MV-4-11 (cell line): ENCODE results near the gene TEPSIN.

Experiments used
- DNase-seq: peaks from one replicate; lab custom pipeline; 2025; lab: John Stamatoyannopoulos, UW

The TEPSIN gene

DNA sequence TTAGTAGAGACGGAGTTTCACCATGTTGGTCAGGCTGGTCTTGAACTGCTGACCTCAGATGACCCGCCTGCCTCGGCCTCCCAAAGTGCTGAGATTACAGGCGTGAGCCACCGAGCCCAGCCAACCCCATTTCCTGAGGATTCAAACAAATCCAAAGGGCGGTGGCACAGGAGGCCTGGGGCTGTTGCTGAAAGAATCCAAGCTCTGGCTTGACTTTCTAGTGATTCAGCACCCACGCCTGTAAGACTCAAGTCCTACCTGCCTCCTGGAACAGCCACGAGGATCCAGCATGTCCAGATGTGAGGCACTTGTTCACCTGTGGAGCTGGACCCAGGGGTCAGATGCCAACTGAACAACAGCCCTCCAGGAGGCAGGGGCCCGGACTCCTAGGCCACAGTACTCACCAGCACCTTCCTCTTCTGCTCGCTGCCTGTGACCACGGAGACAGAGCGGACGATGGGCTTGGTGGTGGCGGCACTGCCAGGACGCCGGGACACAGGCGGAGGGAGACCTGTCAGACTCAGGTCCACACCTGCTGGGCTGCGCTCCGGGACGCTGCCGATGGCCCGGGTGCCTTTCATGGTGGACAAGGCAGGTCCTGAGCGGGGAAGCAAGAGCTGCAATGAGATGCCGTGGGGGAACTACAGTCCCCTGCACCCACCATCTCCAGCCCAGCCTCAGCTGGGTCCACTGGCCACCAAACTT is 19.2 kb downstream of the TEPSIN start:
- DNase-seq, result no peak

DNA sequence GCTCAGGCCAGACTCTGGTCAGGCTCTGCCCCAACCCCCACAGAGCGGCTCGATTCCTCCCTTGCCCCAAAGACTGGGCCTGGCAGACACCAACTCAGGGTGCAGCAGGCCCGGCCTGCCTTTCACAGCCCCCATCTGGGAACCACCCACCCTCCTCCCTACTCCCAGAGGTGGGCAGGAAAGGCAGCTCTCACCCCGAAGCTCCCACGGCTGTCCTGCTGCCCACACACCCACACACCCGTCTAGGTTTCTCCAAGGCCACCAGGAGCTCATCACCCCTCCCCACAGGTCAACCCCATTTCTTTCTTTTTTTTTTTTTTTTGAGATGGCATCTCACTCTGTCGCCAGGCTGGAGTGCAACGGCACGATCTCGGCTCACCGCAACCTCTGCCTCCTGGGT is 19.9 kb downstream of the TEPSIN start:
- no peak for DNase-seq

DNA sequence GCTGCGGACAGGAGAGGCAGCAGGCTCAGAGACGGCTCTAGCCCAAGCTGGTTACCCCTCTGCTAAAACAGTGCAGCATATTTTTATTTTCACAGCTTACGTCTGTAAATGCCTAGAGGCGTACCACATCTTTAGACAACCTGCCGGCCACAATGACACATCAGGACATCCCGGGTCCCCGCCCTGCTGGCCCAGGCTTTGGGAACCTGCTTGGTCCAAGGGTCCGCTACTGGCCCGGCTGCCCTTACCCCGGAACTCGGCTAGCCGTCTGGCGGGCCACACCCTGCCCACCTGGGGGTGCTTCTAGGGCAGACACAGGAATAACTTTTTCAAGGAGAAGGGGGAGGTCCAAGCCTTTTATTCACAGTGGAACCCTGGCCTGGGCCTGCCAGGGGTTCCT is 20.4 kb downstream of the TEPSIN start:
- no peak for DNase-seq

DNA sequence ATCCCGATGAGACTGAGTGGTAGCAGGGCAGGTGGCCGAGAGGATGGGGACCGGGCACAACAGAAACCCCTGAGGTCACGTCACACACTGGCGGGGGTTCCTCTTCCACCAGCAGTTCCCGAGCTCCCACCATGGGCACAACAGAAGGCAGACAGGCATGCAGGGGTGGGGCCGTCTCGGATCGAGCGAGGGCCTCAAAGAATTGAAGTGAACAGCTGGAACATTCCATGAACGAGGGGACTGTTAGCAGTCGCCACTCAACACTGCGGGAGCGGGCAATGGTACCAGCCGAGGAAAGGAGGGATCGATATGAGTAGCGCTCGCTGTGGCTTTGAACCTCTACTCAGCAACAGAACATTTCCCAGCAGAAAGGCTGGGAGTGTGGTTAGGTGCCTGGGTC is 21.4 kb downstream of the TEPSIN start:
- peak; percentile 3 for DNase-seq

DNA sequence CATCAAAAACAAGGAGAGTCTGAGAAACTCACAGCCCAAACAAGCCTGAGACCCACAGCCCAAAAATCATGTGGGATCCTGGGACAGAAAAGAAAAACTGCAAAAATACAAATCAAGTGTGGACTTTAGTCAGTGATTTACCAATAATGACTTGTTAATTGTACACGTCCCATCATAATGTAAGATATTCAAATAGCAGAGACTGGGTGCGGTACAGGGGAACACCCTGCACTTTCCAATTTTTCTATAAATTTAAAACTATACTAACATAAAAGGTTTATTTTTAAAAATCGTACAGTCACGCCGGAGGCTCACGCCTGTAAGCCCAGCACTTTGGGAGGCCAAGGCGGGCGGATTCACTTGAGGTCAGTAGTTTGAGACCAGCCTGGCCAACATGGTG is 24.9 kb downstream of the TEPSIN start:
- DNase-seq, result no peak

DNA sequence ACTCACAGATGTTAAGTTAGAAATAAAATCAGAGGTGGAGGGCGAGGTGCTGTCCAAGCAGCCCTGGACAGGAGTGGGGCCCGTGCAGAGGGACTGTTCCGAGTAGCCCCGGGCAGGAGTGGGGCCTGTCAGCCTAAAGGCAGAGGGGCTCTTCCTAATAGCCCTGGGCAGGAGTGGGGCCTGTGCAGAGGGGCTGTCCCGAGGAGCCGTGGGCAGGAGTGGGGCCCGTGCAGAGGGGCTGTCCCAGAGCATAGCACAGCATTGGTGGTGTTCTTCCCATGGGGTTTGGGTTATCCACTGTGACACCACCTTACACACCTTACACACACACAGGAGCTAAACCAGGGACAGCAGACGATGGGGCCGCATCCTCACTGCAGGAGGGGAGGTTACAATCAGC is 26.5 kb downstream of the TEPSIN start:
- no peak for DNase-seq

DNA sequence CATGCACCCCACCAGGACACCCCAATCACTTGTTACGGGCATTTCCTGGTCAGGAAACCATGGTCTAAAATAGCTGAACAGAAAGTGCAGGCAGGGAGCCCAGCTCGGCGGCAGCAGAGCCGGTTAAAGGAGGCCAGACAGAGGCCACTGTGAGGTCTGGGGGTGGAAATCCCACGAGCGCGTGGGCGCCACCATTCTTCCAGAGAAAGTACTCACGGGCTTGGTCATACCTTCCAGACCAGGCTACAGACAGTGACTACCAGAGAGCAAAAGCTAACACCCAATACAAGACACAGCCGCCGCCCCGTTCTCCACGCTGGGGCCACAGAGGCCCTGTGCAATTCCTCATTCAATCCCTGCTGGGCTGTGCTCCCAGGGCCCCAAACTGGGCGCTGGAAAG is 28.0 kb downstream of the TEPSIN start:
- DNase-seq, result peak; percentile 9

DNA sequence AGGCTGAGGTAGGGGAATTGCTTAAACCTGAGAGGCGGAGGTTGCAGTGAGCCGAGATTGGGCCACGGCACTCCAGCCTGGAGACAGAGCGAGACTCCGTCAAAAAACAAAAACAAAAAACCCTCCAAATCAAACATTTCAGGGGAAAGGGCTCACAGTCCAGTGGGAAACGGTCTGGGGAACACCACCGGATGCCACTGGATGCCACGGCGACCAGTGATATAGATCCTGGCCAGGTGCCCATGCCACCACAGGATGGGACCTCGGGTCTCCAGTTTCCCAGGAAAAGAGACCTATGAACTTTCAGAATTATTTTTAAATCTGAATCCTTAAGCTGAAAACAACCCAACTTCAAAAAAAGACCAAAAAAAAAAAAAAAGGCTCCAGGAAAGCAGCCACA is 28.4 kb downstream of the TEPSIN start:
- DNase-seq, result no peak

DNA sequence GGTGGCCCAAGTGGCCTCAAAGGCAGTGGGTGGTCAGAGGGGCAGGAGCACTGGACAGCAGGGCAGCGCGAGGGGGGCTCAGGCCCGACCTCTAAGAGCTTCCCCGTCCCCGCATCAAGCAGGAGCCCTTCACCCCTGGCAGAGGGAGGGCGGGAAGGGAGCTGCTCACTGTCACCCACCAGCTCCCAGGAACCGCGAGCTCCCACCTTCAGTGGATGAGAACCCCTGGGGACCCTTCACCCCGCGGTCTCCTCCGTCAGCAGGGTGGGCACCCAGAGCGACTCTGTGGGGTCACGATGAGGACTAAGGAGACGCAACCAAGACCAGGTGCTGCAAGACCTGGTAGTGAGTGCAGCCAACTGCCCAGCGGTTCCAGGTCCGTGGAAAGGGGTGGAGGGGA is 29.7 kb downstream of the TEPSIN start:
- DNase-seq, result no peak

DNA sequence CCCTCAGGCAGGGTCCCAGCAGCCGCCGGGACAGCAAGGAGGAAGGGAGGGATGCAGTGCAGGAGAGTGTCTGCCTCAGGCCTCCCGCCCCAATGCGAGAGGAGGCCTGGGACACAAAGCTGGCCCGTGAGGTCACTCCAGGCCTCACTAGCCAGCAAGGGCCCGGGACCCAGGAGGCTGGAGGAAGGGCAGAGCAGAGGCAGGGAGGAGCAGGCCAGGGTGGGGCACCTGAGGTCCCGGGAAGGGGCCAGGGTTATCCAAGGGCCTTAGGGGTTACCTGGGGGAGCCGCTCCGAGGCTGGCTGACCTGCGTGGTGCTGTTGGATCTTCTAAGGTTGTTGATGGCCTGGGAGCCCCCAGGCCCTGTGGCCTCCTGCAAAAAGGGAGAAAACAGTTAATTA is 30.2 kb downstream of the TEPSIN start:
- DNase-seq, result no peak

DNA sequence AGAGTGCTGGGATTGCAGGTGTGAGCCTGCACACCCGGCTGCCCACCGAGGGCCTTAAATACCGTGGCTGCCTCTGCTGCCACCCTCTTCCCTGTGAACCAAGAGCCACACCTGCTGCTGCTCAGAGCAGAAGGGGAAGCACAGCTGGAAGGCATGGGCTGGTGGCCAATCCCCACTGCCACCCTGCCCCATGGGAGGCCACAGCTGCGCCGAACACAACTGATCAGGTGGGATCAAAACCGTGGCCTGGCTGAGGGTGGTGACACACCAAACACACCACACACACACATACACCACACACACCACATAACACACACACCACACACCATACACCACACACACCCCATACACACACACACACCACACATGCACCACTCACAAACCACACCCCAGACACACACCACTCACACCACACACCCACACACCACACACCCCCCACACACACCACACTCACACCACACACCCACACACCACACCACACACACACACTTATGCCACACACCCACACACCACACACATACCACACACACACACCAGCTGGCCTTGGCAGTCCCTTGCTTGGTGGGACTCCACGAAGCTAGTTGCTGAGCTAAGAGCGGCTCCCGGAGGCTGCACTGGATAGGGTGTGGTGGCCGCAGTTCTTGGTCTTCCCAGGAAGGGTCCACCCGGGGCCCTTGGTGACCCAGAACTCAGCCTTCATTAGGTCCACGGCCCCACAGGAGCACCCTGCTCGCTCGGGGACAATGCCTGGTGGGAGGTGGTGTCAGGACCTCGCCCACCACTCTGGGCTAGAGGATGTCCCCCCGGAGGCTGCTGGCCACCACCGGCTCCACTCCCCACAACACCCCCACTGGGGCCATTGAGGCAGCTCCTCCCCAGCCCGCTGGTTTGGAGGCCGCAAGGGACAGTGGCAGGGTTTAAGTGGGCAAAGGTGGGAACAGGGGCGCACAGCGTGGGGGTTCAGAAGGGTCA is 31.0 kb downstream of the TEPSIN start:
- DNase-seq, result peak; percentile 50

DNA sequence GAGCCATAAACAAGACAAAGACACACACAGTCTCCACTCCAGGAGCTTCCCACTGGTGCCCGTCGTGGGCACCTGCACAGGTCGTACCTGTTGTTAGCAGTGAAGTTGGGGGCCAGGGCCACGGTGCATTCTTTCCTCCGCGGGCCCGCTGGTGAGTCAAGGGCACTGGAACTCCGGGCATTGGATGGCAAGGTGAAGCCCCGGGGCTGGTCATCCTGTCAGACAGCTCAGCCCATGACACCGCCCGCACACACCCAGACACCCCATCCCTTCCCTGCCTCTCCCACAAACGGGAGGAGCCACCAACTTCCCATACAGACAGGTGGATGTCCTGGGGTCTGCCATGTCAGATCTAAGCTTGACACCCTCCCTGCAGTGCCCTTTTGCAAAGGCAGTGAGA is 32.2 kb downstream of the TEPSIN start:
- DNase-seq, result no peak

DNA sequence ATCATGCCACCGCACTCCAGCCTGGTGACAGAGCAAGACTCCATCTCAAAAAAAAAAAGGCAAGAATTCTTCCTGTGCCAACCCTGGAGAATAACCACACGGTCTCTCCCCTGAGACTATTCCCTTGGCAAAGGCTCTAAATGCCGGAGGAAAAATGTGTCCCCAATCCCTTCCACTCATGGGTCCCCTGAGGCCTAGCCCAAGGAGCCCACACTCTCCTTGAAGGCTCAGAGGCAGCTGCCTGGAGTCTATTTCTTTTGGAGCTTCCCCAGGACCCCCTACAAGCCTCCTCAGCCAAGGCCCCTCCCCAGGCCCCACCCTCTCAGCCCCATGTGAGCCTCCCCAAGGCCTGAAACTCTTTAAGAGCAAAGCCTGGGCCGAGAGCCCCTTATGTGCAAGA is 32.7 kb downstream of the TEPSIN start:
- no peak for DNase-seq

DNA sequence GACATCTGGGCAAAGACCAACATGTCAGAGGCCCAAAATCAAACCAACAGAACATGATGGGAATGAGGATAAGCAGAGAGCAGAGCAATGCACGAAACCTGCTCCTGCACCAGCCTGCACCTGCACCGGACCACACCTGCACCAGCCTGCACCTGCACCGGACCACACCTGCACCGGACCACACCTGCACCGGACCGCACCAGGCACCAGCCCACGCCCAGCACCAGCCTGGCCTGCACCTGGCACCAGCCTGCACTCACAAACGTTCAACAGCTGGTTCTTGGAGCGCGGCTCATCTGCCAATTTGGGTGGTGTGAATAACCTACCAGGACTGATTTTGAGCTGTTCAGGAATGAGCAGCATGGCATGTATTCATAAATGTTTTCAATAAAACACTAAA is 34.3 kb downstream of the TEPSIN start:
- no peak for DNase-seq

DNA sequence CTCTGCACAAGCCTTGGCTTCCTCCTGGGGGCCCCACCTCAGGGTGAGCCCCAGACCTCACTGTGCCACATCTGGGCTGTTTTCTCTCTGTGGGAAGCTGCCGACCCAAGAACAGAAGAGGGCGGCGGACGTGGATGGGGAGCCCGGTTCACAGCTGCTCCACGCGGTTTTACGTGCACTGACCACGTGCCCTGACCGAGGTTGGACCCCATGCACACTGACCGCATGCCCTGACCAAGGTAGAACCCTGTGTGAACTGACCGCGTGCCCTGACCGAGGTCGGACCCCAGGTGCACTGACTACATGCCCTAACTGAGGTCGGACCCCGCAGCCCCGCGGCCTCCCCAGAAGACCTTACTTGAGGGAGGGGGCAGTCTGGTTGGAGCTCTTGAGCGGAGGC is 35.7 kb downstream of the TEPSIN start:
- no peak for DNase-seq

DNA sequence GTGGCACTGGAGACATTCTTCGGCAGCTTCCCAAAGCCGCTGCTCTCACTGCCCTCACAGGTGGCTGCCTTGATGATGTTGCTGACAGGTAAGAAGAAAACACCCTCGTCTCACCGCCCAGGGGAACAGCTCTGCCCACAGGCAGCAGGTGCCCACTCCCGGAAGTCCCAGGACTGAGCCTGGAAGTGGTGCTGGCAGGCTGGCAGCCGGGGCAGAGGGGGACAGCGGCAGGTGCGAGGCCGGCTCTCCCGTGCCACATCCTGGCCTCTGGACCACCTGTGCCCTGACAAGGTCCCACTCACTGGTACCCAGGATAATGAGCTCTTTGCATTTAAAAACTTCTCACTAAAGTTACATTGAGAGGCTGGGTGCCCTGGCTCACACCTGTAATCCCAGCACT is 36.5 kb downstream of the TEPSIN start:
- DNase-seq, result no peak

DNA sequence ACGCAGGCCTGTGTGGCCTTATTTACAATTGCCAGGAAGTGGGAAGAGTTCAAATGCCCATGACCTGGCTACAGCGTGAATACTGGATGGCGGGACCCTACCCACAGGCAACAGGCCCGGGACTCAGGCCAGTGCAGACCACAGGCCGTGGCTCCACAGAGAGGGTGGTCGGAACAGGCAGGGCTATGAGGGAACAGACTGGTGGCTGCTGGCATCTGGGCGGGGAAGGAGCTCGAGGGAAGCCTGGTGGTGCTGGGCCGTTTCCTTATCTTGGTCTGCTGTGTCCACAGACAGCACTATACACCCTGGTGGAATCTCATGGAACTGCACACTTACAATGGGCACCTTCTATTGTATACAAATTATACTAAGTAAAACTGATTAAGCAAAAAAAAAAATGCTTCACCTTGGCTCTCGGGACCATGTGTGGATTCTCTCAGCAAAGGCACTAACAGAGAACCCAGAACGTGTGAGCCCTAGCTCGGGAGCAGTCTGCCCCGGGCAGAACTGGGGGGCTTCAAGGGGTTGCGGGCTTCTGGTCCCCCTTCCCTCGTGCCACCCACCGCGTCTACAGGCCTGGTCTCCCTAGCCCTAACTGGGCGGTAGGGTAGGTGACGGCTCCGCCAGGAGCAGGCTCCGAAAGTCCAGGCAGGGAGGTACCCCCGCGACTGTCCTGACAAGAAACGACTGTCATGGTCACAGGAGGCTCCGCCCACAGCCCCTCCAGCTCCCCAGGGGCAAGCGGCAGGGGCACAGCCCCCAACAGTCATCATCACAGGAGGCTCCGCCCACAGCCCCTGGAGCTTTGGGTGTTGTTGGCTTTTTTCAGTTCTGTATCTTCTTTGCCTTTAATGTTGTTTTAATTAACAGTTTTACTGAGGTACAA is 37.9 kb downstream of the TEPSIN start:
- peak; percentile 73 for DNase-seq

DNA sequence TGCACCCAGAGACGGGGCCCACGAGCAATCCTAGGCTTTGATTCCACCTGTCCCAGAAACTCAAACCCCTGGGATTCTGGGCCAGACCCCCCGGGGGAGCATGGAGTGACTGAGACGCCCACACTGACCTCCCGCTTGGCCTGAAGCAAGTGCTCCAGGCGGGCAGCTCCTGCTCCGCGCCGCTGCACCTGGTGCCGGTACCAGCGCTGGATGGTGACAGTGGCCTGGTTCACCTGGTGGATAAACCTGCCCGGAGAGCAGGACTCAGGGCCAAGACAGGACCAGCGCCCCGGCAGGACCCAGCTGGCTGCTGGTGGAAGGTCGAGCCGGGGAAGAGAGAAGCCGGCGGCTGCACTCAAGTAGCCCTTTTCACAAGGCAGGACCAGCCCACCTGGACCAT is 38.7 kb downstream of the TEPSIN start:
- no peak for DNase-seq

DNA sequence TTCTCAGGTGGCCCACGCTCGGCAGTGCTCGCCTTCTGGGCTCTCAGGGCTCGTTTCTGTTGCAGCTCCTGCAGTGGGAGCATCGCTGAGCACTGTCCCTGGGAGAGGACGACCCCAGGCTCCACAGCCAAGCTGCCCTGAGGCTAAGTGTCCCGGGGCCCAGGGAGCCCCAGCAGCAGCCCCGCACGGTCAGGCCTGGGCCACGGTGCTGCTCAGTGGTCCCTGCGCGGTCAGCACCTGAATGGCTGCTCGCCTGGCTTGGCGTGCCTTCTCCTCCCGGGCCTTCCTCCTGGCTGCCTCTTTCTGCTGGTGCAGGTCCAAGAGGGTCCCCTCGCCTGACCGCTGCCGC is 39.4 kb downstream of the TEPSIN start:
- no peak for DNase-seq

DNA sequence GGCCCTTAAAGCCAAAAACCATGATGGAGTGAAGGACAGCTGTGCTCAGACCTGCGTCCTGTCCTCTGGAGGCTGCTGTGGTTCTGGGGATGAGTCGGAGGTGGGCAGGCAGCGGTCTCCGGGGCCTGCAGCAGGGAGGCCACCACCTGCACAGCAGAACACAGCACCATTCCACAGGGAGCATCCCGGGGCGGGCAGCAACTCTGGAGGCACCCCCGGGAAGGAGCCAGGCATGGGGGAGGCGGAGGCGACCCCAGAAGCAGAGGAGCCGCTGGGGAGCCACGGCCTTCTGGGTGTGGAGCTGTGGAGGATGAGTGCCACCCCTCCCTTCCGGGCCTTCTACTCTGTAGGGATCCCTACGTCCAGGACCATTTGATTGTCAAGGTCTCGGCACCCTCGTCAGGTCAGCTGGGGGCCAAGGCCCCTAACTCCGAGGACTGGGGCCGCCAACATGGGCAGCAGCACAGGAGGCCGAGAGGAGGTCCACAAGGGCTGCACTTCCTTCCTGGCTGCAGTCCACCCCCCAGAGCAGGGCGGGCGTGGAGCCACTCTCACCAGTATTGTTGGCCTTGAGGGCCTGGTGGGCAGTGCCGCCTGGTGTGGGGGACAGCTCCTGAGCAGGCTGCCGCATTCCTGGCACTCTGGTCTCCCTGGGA is 39.9 kb downstream of the TEPSIN start:
- DNase-seq, result no peak

DNA sequence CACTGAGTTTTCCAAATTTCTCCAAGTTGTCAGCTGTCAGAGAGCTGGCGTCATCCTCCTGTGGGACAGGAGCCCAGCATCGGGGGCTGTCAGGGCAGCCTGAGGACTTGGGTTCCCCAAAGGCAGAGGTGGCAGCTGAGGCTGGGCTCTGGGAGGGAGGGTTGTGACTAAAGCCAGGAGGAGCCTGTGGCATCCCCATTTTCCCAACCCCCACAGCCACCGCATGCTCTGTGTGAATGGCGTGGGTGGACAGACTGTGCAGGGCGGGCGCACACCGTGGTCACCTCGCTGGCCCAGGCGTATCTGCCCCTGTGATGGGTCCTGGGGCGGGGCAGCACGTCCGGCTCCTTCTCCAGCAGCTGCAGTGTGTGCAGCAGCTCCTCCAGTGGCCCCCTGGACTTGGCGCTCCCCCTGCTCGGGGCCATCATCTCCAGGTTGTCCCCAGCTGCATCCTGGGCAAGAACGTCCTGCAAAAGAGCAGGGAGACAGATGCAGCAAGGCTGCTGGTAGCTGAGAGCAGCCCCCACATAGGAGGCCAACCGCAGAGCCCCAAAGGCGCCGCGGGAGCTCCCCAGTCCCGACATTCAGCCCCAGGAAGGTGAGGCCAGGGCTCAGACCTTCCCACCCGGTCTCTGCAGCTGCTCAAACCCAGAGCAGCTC is 40.9 kb downstream of the TEPSIN start:
- no peak for DNase-seq

DNA sequence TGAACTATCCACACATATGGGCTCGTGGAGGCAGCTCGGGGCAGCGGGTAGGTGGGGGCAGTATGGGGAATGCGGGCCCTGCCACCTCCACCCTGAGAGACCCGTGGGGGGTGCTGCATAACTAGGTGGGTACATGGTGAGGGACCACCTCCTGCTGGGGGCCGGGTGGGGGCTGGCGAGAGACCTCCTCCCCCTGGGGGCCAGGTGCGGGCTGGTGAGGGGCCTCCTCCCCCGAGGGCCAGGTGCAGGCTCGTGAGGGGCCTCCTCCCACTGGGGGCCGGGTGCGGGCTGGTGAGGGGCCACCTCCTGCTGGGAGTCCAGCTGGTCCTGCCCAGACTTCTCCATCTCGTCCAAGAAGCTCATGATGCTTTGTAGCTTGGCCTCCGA is 41.5 kb downstream of the TEPSIN start:
- no peak for DNase-seq
